GM21723 (cell line): ENCODE data around the gene MVB12B.

Experiments
- ATAC-seq: cut with Tn5 transposase; IDR thresholded peaks from one replicate; pipeline ENCODE4 v1.9.1; 2021; ENCODE audit warnings: mild to moderate bottlenecking, moderate library complexity; ENCODE audit not compliant: unreplicated experiment

MVB12B gene

DNA sequence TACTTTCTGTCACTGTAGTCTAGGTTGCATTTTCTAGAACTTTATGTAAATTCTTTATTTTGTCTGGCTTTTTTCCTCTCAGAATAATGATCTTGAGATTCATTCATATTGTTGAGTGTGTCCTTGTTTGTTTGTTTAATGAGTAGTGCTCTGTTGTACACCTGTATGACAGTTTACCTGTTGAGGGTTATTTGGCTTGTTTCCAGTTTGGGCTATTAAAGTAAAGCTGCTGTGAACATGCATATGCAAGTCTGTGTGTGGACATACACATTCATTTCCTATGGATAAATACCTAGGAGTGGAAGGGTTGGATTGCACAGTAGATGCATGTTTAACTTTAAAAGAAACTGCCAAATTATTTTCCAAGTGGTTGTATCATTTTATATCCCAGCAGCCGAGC, 30.4 kb downstream of the MVB12B start:
- ATAC-seq = no peak

DNA sequence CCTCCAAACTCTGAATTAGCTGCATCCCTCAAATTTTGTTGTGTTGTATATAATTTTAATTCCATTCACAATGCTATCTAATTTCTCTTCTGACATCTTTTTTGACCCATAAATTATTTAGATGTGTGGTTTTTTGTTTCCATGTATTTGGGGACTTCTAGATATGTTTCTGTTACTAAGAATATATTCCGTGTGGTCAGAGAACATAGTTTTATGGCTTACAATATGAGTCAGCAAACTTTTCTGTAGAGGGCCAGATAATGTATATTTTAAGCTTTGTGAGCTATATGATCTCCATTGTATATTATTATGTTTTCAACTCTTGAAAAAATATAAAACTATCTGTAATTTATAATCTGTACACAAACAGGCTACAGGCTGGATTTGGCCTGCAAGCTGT, 33.4 kb downstream of the MVB12B start:
- ATAC-seq = no peak

DNA sequence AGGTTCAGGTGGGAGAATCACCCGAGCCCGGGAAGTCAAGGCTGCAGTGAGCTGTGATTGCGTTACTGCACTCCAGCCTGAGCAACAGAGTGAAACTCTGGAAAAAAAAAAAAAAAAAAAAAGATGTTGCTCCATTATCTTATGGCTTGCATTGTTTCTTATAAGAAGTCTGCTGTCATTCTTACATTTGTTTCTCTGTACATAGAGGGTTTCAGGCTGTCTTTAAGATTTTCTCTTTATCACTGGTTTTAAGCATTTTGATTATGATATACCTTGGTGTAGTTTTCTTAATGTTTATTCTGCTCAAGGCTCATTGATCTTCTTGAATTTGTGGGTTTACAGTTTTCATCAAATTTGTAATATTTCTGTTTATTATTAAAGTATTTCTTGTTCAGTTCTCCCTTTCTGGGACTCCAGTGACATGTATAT, 35.2 kb downstream of the MVB12B start:
- ATAC-seq = no peak

DNA sequence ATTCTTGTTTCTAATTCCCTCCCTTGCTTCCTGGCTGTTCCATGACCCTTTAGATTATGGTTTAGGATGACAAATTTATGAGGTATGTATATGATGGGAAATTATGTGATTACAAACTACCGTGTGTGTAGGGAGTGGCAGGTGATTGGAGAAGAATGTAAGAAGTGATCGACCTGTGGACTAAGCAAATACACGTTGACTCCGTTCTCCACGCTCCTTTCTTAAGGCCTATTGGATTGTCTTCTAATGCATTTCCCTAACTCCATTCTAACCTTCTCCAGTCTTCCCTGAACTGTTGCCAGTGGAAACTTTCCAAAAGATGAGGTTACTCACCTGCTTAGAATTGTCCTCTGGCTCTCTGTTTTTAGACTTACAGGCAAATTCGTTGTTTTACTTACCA, 36.6 kb downstream of the MVB12B start:
- no peak for ATAC-seq

DNA sequence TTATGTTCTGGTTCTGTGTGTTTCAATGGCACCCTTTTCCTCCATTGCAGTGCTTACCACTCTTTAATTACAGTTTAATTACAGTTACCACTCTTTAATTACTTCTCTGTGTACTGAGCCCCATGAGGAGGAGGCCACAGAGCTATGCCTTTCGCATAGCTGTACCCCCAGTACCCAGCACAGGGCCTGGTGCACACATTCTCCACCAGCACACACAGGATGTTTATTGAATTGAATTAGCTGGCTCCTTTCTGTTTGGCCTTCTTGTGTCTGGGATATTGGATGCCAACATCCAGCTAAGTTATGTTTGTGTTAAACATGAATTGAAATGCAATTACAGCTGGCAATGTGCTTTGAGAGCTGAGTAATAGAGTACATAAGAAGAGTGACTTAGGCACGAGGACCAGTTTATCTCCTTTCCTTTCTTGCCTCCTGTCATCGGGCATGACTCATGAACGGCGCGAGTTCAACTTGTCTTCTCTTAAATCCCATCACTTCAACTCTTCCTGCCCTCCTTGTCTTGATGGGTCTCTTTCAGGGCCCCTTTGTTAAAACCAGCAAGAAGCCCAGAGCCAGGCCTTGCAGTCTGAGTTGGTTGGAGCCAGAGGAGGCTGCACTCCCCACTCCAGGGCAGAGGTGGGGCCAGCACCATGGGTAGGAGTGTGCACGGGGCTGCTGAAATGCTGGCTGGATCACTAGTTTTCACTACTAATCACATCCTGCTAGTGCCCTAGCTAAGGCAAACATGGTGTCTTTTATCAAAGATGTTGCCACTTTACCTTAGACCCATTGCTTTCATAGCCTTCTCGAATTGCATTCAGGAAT, 37.4 kb downstream of the MVB12B start:
- ATAC-seq = no peak

DNA sequence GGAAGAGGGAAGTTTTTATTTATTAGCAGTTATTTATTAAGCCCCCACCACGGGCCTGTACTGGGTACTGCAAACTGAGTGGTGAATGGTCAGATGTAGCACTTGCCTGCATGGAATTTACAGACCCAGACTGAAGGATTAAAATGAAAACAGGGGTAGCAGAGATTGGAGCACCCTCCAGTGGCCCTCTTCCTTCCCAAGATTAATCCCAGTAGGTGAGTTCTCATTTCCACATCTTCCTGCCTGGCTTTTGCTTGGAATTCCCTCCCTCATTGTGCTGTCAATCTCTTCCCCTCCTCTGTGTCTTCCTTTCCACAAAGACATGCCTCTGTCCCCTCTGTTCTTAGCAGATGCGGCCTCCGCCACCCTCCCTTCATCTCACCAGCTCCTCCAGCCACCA, 39.2 kb downstream of the MVB12B start:
- ATAC-seq = no peak

DNA sequence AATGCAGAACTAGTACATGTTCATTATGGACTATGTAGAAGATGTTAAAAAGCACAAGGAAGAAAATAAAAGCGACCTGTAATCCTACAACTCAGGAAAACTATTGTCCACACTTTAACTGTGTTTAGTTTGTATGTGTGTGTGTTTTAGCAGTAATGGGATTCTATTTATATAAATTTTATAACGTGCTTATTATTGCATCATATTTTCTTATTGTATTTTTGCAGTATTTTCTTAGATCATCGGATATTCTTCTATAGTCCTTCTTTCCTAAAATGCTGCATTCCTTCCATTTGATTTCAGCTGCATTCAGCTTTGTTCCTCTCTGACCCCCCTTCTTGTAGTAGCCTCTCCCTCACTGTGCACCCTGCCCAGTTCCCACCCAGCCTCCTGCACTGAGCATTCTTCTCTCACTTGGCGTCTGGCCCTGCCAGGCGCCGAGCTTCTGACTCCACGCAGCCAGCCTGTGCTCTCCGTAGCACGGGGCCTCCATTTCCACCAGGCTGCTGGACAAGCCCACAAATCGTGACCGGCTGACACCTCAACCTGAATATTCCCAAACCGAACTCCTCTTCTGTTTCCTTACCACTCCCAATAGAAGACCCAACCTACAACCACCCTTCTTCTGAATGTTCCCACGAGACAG, 39.9 kb downstream of the MVB12B start:
- no peak for ATAC-seq

DNA sequence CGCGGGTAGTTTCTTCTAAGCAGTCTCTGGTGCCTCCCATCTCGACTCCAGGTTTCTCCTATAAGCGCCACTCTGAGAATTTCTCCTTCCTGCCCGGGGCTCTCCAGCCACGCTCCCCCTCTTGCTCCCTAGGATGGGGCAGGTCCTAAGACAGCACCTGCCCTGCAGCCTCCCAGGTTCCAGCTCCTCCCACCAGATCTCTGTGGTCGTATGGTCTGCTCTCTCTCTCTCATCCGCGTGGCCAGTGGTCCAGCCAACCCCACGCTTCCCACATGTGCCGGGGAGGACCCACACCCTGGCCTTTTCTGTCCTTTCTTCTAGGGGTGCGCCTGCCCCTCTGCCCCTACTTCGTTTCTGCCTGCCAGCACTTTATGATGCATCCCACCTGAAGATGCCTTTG, 40.5 kb downstream of the MVB12B start:
- no peak for ATAC-seq

DNA sequence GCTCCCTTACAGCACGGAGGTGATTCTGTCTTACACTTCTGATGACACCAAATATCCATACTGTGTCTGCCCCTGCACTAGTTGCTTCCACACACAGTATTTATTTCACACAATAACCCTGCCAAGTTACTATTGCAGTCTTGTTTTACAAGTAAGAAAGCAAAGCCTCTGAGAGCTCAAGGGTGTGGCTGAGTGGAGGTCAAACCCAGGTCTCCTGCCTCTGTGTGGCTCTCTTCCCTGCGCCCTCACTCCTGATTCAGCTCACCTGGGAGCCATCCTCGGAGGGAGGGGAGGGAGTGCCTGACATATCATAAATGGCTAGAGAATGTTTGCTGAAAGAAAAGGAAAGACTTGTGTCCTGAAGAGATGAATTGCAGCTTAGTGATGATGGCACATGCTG, 41.0 kb downstream of the MVB12B start:
- ATAC-seq = no peak

DNA sequence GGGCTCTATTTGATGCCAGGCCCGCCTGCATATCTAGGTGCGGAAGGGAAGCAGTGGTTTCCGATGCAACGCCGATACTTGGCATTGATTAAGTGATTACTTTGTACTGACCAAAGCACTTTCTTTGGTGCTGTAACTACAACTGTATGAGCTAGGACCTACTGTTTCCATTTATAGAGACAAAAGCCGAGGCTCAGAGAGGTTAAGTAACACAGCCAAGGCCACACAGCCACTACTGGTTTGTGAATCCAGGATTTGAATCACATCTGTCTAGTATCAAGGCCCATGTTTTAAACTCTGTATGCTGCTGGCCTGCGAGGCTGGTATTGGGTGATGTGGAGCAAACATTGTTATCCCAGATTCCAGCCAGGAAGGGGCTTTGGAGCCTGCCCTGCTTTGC, 41.4 kb downstream of the MVB12B start:
- ATAC-seq = no peak

DNA sequence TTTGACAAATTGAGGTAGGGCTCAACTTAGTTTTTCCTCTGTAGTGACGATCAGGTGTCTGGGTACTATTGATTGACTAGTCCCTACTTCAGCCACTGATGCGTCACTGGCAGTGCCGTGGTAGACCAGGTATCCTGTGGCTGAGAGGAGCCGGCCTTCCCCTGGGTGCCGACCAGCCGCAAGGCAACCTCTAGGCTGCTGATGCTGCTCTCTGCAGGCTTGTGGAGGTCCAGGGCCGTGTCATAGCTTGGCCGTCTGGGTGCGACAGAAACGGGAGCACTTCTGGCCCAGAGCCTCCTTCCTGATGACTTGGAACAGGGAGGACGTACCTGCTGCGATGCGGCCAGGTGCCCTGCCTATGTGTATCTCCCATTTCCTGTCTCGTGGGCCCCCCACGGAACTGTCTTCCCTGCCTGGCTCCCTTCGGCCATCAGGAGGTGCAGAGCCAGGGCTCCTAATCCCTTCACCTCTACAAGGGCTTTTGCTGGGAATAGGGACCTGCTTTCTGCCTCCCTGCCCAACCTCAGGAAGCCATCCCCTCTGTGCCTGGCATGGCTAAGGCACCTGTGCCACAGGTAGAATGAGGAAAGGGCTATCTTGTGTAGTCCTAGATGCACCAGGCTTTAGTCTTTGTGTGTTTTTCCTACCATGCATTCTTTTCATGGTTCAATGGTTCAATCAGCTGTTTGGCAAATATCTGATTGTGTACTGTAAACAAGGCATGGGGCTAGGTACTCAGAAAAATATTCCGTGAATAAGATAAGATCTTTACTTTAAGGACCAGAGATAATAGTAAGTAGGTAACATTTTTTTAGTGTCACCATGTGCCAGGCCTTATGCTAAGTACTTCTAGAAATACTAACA, 44.6 kb downstream of the MVB12B start:
- no peak for ATAC-seq

DNA sequence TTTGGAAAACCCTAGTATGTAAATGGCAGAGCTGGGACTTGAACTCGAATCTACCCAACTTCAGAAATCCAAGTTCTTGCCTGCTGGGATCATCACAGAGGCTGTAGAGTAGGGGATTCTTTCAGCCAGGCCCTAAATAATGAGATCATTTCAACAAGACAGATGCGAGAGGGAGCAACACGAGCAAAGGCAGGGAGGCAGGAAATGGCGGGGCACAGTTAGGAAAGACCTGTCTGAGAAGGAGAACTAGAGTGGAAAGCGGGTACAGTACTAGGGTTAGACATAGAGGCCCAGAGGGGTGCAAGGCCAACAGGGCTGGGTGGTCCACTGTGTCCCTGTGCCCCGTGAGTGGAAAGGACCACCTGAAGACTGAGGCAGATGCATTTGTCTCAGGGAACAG, 46.1 kb downstream of the MVB12B start:
- ATAC-seq = no peak

DNA sequence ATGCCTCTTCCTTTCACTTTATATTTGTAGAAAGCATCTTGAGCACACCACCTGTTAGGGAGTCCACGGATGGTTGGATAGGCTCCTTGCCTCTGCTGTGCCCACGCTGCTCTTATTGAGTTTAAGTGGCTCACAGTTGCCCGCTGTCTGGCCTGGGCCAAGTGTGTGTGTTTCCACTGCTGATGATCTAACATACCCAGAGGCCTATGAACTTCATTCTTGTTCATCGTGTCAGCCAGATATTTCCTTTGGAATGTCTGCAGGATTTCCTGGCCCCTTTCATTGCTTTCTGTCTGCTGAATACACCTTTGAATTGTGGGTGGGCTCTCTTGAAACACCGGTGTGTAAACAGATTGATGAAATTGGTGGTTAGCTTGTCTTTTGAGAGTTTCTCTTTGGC, 46.6 kb downstream of the MVB12B start:
- ATAC-seq = no peak

DNA sequence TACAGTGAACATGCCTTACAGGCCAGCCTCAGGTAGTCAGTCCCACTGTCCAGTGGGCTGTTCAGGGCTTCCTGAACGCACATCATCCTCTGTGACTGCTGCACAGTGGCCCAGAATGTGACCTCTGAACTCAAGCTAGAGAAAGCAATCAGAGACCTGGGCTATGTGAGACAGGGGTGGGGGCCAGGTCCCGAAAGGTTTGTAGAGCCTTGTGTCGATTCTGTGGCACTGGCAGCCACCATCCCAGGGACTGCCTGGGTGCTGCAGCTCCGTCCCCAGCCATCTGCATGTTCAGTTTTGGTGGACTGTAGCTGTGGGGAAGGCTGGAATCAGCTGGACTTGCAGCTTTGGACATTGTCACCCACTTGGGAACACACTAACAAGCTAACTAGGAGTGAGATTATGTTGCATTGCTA, 47.7 kb downstream of the MVB12B start:
- ATAC-seq = no peak

DNA sequence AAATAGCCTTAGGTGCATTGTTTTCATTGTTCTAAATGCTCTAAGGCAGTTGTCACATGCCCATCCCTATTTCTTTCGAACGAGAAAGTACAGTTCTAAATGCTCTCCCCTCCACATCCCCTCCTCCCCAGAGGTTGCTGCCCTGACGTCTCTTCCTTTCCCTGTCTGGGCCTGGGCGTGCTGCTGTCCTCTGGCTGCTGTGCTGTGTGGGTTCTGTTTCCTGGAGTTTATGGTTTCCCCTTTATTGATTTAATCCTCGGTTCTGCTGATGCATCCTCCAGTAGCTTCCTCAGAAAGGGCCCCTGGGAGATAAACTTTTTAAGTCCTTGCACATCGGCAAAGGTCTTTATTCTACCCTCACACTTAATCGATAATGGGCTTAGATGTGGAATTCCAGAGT, 48.8 kb downstream of the MVB12B start:
- no peak for ATAC-seq

DNA sequence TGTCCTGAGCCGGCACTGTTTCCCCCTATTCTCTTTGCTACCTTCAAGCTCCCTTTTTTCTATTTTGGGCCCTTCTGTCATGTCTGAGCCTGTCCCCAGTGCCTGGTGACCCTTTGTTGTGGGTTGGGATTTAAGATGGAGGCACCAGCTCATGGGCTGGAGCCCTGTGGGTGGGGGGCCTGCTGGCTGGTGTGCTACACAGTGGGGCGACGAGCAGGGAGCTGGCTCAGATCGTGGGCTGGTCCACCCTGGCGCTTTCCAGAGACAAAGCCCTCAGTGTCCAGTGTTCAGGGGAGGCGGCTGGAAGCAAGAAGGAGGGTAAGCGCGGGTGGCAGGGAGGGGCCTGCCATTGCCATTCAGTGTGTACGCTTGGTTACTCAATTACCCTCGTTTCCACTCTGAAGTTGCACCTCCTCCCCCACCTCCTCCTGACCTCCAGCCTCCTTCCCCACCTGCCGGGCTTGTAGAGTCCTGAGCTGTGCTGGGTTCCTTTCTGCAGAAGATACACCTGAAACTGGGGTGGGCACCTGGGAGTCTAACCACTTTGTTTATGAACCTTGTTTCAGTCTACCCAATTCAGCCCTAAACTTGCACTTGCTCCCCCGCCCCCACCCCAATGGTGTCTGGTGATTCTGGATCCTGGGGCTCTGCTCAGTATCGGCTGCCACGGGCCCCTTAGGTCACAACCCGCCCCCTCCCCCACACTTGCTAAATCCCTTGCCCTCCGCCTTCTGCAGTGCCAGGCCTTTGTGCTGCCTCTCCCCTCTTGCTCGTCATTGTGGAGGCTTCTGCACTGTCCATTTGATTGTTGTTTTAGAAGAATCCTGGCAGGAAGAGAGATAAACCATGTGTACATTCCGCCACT, 49.9 kb downstream of the MVB12B start:
- no peak for ATAC-seq

DNA sequence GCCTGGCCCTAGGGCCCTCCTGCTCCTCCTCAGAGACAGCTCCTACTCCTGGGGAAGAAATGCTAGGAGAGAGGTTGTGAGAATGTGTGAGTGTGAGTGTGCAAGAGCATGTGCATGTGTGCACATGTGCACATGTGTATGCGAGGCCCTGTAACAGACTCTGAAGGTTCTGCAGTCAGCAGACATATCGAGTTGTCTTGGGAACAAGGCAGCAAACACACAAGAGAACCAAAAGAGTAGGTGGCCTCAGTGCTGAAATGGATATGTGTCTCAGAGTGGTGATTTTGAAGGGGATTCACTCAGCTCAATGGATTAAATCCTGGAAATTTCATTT, 50.5 kb downstream of the MVB12B start:
- ATAC-seq = no peak

DNA sequence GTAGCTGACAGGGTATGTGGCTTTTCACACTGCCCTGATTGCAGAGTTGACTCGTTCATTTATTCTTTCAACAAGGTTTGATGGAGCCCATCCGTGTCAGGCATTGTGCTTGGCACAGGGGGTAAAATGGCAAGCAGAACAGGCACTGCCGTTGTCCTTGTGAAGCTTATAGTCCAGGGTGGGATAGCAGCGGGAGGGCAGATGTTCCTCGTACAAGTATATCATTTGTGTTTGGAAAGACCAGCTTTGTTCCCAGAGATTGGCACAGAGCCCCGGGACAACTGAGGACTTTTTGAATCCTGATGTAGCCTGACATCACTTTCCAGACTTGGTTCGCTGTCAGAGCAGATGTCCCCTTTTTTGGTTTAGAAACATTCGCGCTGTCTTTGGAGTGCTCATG, 50.9 kb downstream of the MVB12B start:
- ATAC-seq = no peak

DNA sequence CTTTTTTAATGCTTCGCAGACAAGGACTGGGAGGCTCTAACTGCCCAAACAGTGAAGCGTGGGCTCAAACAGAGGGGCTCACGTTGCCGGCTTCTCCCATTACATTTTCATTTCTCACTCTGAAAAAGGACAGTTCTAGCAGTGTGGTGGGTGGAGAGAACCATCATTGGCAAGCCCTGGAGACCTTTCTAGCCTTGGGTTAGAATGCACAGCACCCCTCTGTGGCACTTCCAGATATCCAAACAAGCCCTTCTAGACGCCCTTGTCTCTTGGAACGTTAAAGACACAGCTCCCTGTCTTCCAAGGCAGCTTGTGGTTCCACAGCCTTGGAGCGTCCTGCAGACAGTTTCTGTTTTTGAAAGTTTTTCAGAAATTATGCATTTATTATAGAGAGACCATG, 52.1 kb downstream of the MVB12B start:
- ATAC-seq = no peak

DNA sequence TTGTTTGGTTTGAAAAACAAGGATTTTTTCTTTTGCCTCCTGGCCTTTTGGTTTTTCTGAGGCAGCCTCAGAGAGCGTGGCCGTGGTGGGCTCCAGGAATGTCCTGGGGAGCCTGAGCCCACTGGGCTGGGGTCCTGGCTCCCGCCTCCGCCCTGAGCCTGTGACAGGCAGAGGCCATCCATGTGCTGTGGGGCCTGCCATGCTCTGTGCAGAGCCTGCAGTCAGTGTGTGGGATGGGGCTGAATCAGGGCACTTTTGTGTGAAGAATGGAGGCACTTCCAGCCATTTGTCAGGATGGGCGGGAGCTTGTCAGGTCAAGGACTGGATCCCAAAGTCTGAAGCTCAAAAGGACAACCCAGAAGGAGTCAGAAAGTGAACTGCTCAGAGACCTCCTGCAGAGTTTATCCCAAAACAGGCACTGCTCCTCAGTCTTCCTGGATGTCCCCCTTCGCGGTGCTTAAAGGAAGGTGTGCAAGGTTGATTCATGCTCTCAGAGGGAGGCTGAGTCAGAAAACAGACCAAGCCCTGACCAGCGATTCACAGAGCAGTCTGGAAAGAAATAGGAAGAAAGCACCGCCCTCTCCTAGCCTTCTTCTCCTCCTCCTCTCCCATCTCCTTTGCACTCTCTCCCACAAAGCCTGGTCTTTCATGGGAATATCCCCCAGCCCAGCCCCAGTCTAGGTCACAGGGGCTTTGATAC, 53.2 kb downstream of the MVB12B start:
- no peak for ATAC-seq
